MM.1S (cell line): Measurements from ENCODE around the gene NHSL2.

Experiments
- DNase-seq: peaks from one replicate; pipeline ENCODE4 v3.0.0-alpha.2; 2015
- H2AFZ ChIP-seq: fragments of 300-600 bp; sonication (generic); 2 replicates; pipeline ENCODE4 v1.6.0; 2016; ENCODE audit warnings: antibody characterized with exemption, low read length
- H3F3A ChIP-seq: fragments of 300-600 bp; sonication (generic); 2 replicates; pipeline ENCODE4 v1.6.1; 2016; ENCODE audit warnings: mild to moderate bottlenecking, antibody characterized with exemption, low read length, moderate library complexity, mixed read lengths; ENCODE audit not compliant: insufficient read depth
- H3K27ac ChIP-seq: fragments of 300-600 bp; sonication (generic); 2 replicates; pipeline ENCODE4 v1.5.1; 2016; ENCODE audit warnings: mild to moderate bottlenecking, low read length
- H3K27me3 ChIP-seq: fragments of 300-600 bp; sonication (generic); replicated peaks from 2 replicates; pipeline ENCODE4 v1.6.0; 2016; ENCODE audit warnings: low read length; ENCODE audit not compliant: insufficient read depth
- H3K36me3 ChIP-seq: fragments of 300-600 bp; sonication (generic); replicated peaks from 2 replicates; pipeline ENCODE4 v1.6.1; 2016; ENCODE audit warnings: mild to moderate bottlenecking, low read length, mixed read lengths; ENCODE audit not compliant: insufficient read depth
- H3K4me1 ChIP-seq: fragments of 300-600 bp; sonication (generic); 2 replicates; pipeline ENCODE4 v1.6.1; 2016; ENCODE audit warnings: low read length, mixed read lengths
- H3K4me2 ChIP-seq: fragments of 300-600 bp; sonication (generic); 2 replicates; pipeline ENCODE4 v1.6.0; 2016; ENCODE audit warnings: low read depth, low read length
- H3K4me3 ChIP-seq: fragments of 300-600 bp; sonication (generic); 2 replicates; pipeline ENCODE4 v1.5.1; 2016; ENCODE audit warnings: low read length, mixed read lengths
- H3K79me2 ChIP-seq: fragments of 300-600 bp; sonication (generic); 2 replicates; pipeline ENCODE4 v1.6.1; 2016; ENCODE audit warnings: mixed run types, low read length, mixed read lengths
- H3K9ac ChIP-seq: fragments of 300-600 bp; sonication (generic); 2 replicates; pipeline ENCODE4 v1.6.1; 2016; ENCODE audit warnings: low read length, mixed read lengths
- H3K9me2 ChIP-seq: fragments of 300-600 bp; sonication (generic); replicated peaks from 2 replicates; pipeline ENCODE4 v1.6.1; 2016; ENCODE audit warnings: mild to moderate bottlenecking, low read length, mixed read lengths; ENCODE audit not compliant: insufficient read depth
- H3K9me3 ChIP-seq: fragments of 300-600 bp; sonication (generic); replicated peaks from 2 replicates; pipeline ENCODE4 v1.6.1; 2016; ENCODE audit warnings: mild to moderate bottlenecking, low read length, mixed read lengths; ENCODE audit not compliant: insufficient read depth
- H4K20me1 ChIP-seq: fragments of 300-600 bp; sonication (generic); 2 replicates; pipeline ENCODE4 v1.6.1; 2016; ENCODE audit warnings: mild to moderate bottlenecking, low read length, moderate library complexity, mixed read lengths; ENCODE audit not compliant: insufficient read depth
- EZH2 ChIP-seq: fragments of 300-600 bp; sonication (generic); optimal IDR thresholded peaks from 2 replicates; pipeline ENCODE3; 2017; ENCODE audit warnings: low read depth, mild to moderate bottlenecking, antibody characterized with exemption, low read length, mixed read lengths
- EZH2phosphoT487 ChIP-seq: fragments of 300-600 bp; sonication (generic); IDR thresholded peaks from 2 replicates; pipeline ENCODE4 v1.6.1; 2018; ENCODE audit warnings: antibody characterized with exemption, low read length
- TF ChIP-seq, protein P1 (sequence below): fragments of 300-600 bp; sonication (generic); IDR thresholded peaks from 2 replicates; pipeline ENCODE4 v1.5.1; 2016; ENCODE audit warnings: antibody characterized with exemption, low read length, mixed read lengths

NHSL2 gene

DNA sequence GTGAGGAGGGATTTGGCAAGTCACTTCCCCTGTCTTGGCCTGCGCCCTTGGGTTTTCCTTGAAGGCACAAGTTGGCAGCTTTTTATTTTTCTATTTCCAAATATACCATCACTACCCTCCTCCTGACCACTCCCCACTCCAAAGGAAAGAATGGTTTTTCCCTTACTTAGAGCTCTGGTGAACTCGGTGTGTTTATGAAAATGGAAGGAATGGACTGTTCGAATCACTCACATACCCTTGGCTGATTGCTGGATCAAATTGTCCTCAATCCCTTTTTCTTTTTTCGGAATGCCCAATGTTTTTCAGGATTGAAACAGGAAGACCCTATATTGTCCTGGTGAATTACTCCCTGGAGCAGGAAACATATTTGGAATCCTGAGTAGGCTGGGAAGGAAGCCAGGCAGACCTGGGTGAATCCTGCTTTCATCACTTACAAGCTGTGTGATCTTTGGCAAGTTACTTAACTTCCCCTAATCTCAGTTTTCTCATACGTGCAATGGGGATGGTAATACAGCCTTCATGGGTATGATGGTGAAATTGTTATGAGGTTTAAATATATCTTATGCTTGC lies 150.4 kb downstream of the NHSL2 start:
- Histone ChIP-seq H3K36me3 (no peaks in the 10 kb centered on the region), H3K79me2 (no peaks in the 10 kb centered on the region), H3K4me1 (no peaks in the 10 kb centered on the region), H3K4me3 (no peak overlapping the region), H4K20me1 (no peaks in the 10 kb centered on the region), H3K9ac (no peak overlapping the region), H3K27ac (no peak overlapping the region), H3K9me2 (no peaks in the 10 kb centered on the region), H3K27me3 (no peaks in the 10 kb centered on the region), H3F3A (no peaks in the 10 kb centered on the region), H2AFZ (no peak overlapping the region), H3K9me3 (no peaks in the 10 kb centered on the region), H3K4me2 (no peak overlapping the region)
- DNase-seq, result no peak
- TF ChIP-seq EZH2phosphoT487, result no peak
- no peak for TF ChIP-seq EZH2
- TF ChIP-seq, protein P1, sequence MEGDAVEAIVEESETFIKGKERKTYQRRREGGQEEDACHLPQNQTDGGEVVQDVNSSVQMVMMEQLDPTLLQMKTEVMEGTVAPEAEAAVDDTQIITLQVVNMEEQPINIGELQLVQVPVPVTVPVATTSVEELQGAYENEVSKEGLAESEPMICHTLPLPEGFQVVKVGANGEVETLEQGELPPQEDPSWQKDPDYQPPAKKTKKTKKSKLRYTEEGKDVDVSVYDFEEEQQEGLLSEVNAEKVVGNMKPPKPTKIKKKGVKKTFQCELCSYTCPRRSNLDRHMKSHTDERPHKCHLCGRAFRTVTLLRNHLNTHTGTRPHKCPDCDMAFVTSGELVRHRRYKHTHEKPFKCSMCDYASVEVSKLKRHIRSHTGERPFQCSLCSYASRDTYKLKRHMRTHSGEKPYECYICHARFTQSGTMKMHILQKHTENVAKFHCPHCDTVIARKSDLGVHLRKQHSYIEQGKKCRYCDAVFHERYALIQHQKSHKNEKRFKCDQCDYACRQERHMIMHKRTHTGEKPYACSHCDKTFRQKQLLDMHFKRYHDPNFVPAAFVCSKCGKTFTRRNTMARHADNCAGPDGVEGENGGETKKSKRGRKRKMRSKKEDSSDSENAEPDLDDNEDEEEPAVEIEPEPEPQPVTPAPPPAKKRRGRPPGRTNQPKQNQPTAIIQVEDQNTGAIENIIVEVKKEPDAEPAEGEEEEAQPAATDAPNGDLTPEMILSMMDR, result no peak

DNA sequence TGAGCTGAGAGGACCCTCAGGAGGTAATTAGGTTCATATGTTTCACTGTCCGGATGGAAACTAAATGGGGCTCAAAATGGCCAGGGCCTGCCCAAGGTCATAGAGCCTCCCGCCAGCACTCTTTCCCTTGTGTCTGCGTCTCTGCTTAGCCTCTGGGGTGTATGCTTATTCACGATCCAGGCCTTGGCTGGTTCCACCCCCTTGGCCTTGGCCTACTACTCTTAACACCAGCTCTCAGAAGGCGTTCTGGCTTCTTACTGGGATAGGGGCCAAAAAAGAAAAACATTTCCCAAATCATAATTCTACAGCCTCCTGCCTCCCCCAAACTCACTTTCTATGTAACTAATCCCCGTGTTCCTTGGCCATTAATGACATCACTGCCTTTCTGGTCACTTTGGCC lies 152.3 kb downstream of the NHSL2 start:
- H4K20me1 ChIP-seq, result no peaks in the 10 kb centered on the region
- H2AFZ ChIP-seq, result no peak overlapping the region
- no peak overlapping the region for H3K27ac ChIP-seq

DNA sequence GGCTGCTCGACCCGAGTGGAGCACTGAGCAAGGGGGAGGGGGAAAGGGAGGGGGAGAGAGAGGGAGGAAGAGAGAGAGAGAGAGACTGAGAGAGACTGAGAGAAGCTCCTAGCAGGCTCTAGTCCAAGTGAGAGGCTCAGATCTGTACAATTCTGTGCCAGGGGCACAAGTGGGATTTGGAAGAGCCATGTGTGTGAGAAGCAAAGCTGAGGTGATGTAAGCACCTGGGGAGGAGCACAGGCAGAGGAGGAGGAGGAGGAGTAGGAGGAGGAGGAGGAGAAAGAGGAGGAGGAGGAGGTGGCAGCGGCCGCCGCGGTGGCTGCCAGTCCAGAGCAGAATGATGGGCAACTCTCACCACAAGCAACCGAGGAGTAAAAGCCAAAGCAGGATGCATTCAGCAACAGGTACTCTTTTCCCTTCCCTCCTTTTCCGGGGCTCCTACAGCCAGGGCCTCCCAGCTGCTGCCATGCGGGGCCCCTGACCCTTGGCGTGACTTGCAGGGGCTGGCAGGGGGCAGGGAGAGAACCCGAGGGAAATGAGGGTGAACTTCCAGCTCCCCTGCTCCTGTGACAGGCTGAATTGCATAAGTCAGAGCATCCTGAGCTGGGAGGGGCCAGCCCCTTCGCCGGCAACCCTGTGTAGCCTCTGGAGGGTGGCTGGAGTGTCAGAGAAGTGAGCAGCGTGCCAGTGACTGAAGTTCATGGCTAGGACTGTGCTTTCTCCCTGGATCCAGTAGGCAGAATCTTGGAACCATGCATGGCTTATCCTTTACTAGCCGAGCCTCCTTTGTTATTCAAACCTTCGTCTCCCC lies 158.9 kb downstream of the NHSL2 start:
- Histone ChIP-seq H3K27ac (no peak overlapping the region), H3K4me3 (no peak overlapping the region), H3K9me3 (no peaks in the 10 kb centered on the region), H3K4me1 (no peaks in the 10 kb centered on the region), H3F3A (no peaks in the 10 kb centered on the region), H4K20me1 (no peaks in the 10 kb centered on the region), H3K79me2 (no peaks in the 10 kb centered on the region), H2AFZ (no peak overlapping the region), H3K4me2 (no peak overlapping the region), H3K9me2 (no peaks in the 10 kb centered on the region), H3K36me3 (no peaks in the 10 kb centered on the region), H3K27me3 (no peaks in the 10 kb centered on the region), H3K9ac (no peak overlapping the region)
- TF ChIP-seq EZH2, result no peak
- no peak for TF ChIP-seq EZH2phosphoT487
- TF ChIP-seq, protein P1, result no peak
- DNase-seq, result no peak

More for the DNA sequence above, 152.3 kb downstream of the NHSL2 start:
- H3K4me3 ChIP-seq, result no peak overlapping the region
- no peak overlapping the region for H3K4me2 ChIP-seq
- no peak for DNase-seq
- H3K79me2 ChIP-seq, result no peaks in the 10 kb centered on the region
- H3F3A ChIP-seq, result no peaks in the 10 kb centered on the region
- H3K9me2 ChIP-seq, result no peaks in the 10 kb centered on the region
- H3K9ac ChIP-seq, result no peak overlapping the region
- H3K9me3 ChIP-seq, result no peaks in the 10 kb centered on the region
- H3K27me3 ChIP-seq, result no peaks in the 10 kb centered on the region
- no peaks in the 10 kb centered on the region for H3K4me1 ChIP-seq
- TF ChIP-seq EZH2phosphoT487 (no peak), EZH2 (no peak)
- TF ChIP-seq, protein P1, result no peak
- H3K36me3 ChIP-seq, result no peaks in the 10 kb centered on the region
